HL-60 (cell line): ENCODE measurements around the gene PLA2G4E.

Experiments
- DNase-seq, 2 experiments: peaks; one replicate each; pipeline ENCODE4 v3.0.0-alpha.2; 2010 to 2020; ENCODE audit warnings: low read depth in 1 of 2, low spot score in 1 of 2
- H3K27ac ChIP-seq: fragments of 250-450 bp; sonication (Bioruptor Pico); replicated peaks from 2 replicates; pipeline ENCODE4 v1.5.1; 2020; ENCODE audit warnings: mild to moderate bottlenecking, moderate library complexity
- H3K27me3 ChIP-seq: fragments of 250-450 bp; sonication (Bioruptor Pico); 2 replicates; pipeline ENCODE4 v1.5.1; 2021; ENCODE audit warnings: mild to moderate bottlenecking, moderate library complexity; ENCODE audit not compliant: insufficient read depth, poor library complexity, severe bottlenecking
- H3K4me3 ChIP-seq: replicated peaks from 2 replicates; pipeline ENCODE4 v1.5.1; 2011; ENCODE audit warnings: mild to moderate bottlenecking, control low read depth, low read length; ENCODE audit not compliant: insufficient read depth
- CTCF ChIP-seq: IDR thresholded peaks from one replicate; pipeline ENCODE4 v1.5.1; 2011; ENCODE audit warnings: low read length, control low read depth, inconsistent platforms; ENCODE audit not compliant: insufficient read depth
- GABPA ChIP-seq: IDR thresholded peaks from 2 replicates; pipeline ENCODE4 v1.6.1; 2012; ENCODE audit warnings: low read depth
- POLR2AphosphoS5 ChIP-seq: IDR thresholded peaks from 2 replicates; pipeline ENCODE4 v1.6.1; 2012; ENCODE audit warnings: low read depth
- REST ChIP-seq: IDR thresholded peaks from 2 replicates; pipeline ENCODE4 v1.6.1; 2012; ENCODE audit warnings: low read depth; ENCODE audit not compliant: insufficient replicate concordance
- SPI1 ChIP-seq: IDR thresholded peaks from 2 replicates; pipeline ENCODE4 v1.6.1; 2012; ENCODE audit warnings: low read depth, mild to moderate bottlenecking, borderline replicate concordance

PLA2G4E gene

DNA sequence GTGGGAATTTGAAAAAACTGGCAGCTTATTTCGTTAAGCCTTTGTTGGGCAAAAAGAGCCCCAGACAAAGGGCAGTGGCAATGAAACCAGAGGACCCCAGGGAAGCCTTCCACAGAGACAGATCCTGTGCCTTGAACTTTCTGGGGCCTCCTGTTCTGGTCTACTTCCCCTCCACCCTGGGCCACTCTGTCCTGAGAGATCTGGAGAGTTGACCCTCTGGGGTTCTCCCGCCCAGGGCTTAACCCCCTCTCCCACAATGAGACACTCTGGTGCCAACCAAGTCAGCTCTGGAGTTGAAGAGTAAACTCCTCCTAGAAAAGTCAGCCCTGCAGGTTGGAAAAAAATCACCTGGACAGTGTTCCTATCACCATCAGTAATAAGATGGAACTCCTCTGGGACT lies 69.3 kb downstream of the PLA2G4E start:
- Histone ChIP-seq H3K27me3 (no peaks in the 10 kb centered on the region), H3K4me3 (no peak overlapping the region), H3K27ac (no peak overlapping the region)
- no peak for DNase-seq
- no peak for TF ChIP-seq REST
- no peak for TF ChIP-seq CTCF
- TF ChIP-seq SPI1 = no peak

GRCh38 chr15:41950489-41950888 lies 70.4 kb downstream of the PLA2G4E start:
- Histone ChIP-seq H3K4me3 (no peak overlapping the region), H3K27ac (no peak overlapping the region), H3K27me3 (no peaks in the 10 kb centered on the region)
- DNase-seq = no peak
- TF ChIP-seq POLR2AphosphoS5 (no peak), CTCF (no peak), REST (no peak), GABPA (no peak), SPI1 (no peak)

GRCh38 chr15:41950127-41950483 lies 70.7 kb downstream of the PLA2G4E start:
- Histone ChIP-seq H3K4me3 (no peak overlapping the region), H3K27ac (no peak overlapping the region), H3K27me3 (no peaks in the 10 kb centered on the region)
- no peak for DNase-seq
- TF ChIP-seq POLR2AphosphoS5 = no peak

GRCh38 chr15:41949401-41950126 lies 71.3 kb downstream of the PLA2G4E start:
- TF ChIP-seq CTCF = no peak
- no peak for TF ChIP-seq POLR2AphosphoS5
- no peak overlapping the region for H3K27ac ChIP-seq
- H3K4me3 ChIP-seq = no peak overlapping the region
- H3K27me3 ChIP-seq = no peaks in the 10 kb centered on the region
- no peak for DNase-seq
